HAP-1 (cell line): ENCODE data around the gene SERINC5.

ENCODE experiments used
- DNase-seq, 2 experiments: peaks; one replicate each; pipeline ENCODE4 v3.0.0-alpha.2; 2016 to 2020; ENCODE audit warnings: low spot score in 2 of 2
- H3K27me3 ChIP-seq: fragments of 250-450 bp; sonication (Bioruptor Pico); 2 replicates; pipeline ENCODE4 v1.5.1; 2020; ENCODE audit warnings: low read depth, mild to moderate bottlenecking, moderate library complexity
- H3K36me3 ChIP-seq: fragments of 250-450 bp; sonication (Bioruptor Pico); replicated peaks from 2 replicates; pipeline ENCODE4 v1.5.1; 2020; ENCODE audit warnings: mild to moderate bottlenecking
- H3K4me1 ChIP-seq: fragments of 250-450 bp; sonication (Bioruptor Pico); 2 replicates; pipeline ENCODE4 v1.5.1; 2020; ENCODE audit warnings: mild to moderate bottlenecking
- H3K4me3 ChIP-seq: fragments of 250-450 bp; sonication (Bioruptor Pico); 2 replicates; pipeline ENCODE4 v1.5.1; 2020; ENCODE audit warnings: mild to moderate bottlenecking, moderate library complexity
- H3K9me3 ChIP-seq: fragments of 250-450 bp; sonication (Bioruptor Pico); 2 replicates; pipeline ENCODE4 v1.5.1; 2020; ENCODE audit warnings: mild to moderate bottlenecking, moderate library complexity
- in situ Hi-C: fragments of 300-500 bp; cut with MboI; formaldehyde crosslinking; loops from 3 replicates; pipeline ENCODE4 v1.14.3; 2020; ENCODE audit warnings: low sequenced_read_pairs, inconsistent platforms, mixed read lengths

SERINC5 gene

DNA sequence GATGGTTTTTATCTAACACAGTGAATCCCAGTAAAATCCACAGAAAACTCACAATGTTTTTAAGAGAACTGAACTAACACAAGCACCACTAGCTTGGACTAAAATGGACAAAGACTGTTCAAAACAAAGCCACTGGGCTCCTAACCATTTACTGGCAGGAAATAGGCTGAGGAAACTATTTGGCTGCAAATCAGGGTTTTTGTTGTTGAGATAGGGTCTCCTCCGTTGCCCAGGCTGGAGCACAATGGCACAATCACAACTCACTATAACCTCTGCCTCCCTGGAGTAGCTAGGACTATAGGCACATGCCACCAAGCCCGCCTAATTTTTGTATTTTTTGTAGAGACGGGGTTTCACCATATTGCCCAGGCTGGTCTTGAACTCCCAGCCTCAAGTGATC lies 121.0 kb downstream of the SERINC5 start:
- Histone ChIP-seq H3K36me3 (no peaks in the 10 kb centered on the region), H3K27me3 (no peaks in the 10 kb centered on the region), H3K4me1 (peaks cover 48% of the 10 kb centered on the region), H3K4me3 (no peak overlapping the region), H3K9me3 (peaks cover 2% of the 10 kb centered on the region; the same call in 1 of the 2 replicates)
- no peak for DNase-seq
- in situ Hi-C loops: no loop called here

DNA sequence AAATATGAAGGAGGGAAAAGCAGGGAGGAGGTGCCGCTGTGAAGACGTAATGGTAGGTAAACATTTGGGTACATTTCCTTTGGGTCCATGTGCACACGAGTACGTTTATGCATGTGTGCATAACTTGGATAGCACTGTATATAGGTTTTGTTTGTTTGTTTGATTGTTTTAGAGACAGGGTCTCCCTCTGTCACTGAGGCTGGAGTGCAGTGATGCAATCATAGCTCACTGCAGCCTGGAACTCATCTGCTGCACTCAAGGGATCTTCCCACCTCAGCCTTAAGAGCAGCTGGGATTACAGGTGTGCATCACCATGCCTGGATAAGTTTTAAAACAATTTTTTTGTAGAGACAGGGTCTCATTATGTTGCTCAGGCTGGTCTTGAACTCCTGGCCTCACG lies 126.7 kb downstream of the SERINC5 start:
- Histone ChIP-seq H3K9me3 (no peaks in the 10 kb centered on the region), H3K36me3 (no peaks in the 10 kb centered on the region), H3K27me3 (no peaks in the 10 kb centered on the region), H3K4me3 (no peak overlapping the region), H3K4me1 (peaks cover 20% of the 10 kb centered on the region)
- DNase-seq: no peak
- in situ Hi-C loops: no loop called here

DNA sequence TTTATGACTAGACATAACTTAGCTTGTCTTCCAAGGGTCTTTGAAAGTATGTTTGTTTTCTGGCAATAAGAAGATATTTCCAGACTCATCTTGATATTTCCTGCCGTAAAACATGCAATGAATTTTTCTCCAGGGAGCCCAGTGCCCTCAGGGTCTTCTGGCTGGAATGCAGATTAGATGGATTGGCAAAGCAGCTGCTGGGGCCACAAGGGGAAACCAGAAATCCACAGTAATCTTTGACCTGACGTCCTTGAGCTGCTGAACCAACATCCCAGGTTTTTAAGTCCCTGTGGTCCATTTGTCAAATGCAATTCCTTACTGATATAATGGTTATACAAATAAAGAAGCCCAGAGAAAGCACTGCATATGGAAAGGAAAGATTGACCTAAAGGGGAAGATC lies 127.7 kb downstream of the SERINC5 start:
- in situ Hi-C loops: no loop called here
- no peaks in the 10 kb centered on the region for H3K27me3 ChIP-seq
- no peaks in the 10 kb centered on the region for H3K9me3 ChIP-seq
- no peaks in the 10 kb centered on the region for H3K36me3 ChIP-seq
- H3K4me1 ChIP-seq: peaks cover 10% of the 10 kb centered on the region
- peak; percentile 63 to 71 for DNase-seq
- no peak overlapping the region for H3K4me3 ChIP-seq

DNA sequence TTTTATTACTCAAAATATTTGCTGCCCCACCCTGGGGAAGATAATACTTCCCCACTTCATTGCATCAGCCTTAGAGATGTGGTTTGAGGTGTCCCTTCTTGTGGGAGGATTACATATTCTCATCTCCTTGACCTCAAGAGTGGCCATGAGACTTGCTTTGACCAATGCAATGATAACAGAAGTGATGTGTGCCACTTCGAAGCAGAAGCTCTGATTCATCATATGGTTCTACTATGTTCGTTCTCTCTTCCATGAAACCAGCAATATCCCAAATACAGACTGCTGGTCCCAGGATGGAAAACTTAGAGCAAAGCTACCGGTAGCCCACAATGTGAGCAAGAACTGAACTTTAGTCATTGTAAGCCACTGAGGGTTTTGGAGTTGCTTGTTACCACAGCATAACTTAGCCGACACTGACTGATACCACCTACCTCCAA lies 128.7 kb downstream of the SERINC5 start:
- no peaks in the 10 kb centered on the region for H3K36me3 ChIP-seq
- in situ Hi-C loops: no loop called here
- H3K4me1 ChIP-seq: peaks cover 9% of the 10 kb centered on the region
- no peaks in the 10 kb centered on the region for H3K9me3 ChIP-seq
- no peaks in the 10 kb centered on the region for H3K27me3 ChIP-seq
- no peak for DNase-seq
- H3K4me3 ChIP-seq: no peak overlapping the region

DNA sequence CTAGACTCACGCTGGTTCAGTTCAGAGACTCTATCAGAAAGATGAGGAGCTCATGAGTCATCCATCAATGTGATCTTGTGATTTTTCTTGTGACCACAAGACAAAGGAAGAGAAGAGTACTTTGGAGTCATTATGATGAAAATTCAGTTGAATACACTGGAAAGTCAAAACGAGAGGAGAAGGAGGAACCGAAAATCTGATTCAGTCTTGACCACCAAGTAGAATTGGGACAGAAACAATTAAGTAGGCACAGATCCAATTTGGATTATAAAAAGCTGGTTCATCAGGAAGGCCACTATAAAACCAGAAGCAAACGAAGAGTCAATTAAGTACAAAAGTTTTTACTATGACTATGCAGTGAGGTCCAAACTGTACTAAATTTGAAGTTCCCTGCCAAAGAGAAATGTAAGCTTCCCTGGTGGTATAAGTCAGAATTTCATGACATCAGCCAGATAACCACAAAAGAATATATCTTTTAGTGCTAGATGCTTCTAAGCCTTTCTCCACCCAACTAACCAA lies 129.8 kb downstream of the SERINC5 start:
- in situ Hi-C loops: no loop called here

DNA sequence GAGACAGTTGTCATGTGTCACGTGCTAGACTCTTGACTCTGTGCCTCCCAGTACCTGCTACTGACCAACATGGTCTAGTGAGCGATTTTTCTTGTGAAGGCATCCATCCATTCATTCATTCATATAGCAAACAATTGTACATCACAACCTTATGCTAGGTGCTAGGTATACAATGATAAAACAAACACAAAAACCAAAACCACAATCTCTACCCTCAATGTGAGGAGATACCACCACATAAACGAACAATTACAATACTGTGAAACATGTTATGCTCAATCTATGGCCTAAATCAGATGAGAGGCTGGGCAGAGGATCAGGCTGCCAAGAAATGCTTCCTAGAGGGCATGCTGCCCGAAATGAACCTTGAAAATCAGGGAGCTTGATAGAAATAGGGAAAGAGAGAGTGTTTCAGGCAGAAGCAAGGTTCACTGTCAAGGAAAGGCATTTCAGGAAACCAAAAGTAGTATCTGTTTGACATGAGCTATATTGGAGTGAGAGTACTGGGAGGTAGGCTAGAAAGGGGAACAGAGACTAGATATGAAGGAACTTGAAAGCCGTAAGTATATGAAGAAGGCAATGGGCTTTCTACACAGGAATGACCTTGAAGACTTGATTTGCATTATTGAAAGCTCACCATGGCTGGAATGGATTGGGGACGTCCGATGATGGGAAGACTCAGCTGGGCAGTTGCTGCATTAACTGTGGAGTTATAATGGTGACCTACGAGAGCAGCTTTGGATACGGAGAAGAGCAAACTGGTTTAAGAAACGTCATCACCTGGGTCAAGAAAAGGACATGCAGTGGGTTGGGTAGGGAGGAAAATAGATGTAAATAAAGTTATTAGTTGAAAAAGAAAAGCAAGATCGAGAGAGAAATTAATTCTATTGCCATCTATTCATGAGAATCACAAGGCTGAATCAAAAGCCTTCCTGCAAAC lies 130.6 kb downstream of the SERINC5 start:
- Histone ChIP-seq H3K4me3 (no peak overlapping the region), H3K36me3 (no peaks in the 10 kb centered on the region), H3K4me1 (peaks cover 9% of the 10 kb centered on the region), H3K9me3 (no peaks in the 10 kb centered on the region), H3K27me3 (no peaks in the 10 kb centered on the region)
- DNase-seq: no peak
- in situ Hi-C loops: no loop called here

More for the DNA sequence above, 129.8 kb downstream of the SERINC5 start:
- H3K4me1 ChIP-seq: peaks cover 9% of the 10 kb centered on the region
- no peaks in the 10 kb centered on the region for H3K27me3 ChIP-seq
- no peak overlapping the region for H3K4me3 ChIP-seq
- no peak for DNase-seq
- H3K9me3 ChIP-seq: no peaks in the 10 kb centered on the region
- no peaks in the 10 kb centered on the region for H3K36me3 ChIP-seq

DNA sequence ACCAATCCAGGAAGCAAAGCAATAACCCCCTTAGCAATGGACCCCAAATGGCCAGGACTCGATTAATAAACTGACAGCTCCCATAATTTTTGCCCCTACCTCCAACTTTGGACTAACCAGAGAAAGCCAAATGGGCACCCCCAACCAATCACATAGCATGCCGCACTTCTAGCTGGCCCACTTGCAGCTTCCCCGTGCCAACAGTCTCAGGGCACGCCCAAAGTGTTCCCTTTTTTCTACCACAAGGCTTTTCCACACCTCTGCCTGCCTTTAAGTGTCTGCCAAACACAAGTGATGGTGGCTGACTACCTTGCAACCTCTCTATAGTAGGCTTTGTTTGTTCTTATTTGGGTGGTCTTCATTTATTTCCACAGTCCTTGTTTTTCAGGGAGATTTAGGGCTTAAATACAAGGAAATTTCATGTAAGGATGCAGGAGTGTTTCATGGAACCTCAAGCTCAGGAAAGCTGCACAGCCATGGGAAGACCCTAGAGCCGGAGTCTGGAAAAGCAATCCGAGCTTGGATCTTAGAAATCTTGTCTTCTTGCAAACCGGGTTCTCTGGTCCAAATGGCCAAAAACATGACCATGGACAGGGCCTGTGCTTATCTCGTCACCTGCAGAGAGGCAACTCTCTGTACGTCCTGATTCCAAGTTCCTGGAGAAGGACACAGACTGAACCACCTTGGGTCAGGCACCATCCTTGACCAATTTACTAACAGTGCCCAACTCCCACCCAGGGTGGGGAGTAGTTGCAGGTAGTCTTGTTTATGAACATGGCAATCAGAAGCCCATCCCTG lies 131.5 kb downstream of the SERINC5 start:
- no peak for DNase-seq
- Histone ChIP-seq H3K27me3 (no peaks in the 10 kb centered on the region), H3K4me1 (peaks cover 9% of the 10 kb centered on the region), H3K9me3 (no peaks in the 10 kb centered on the region), H3K4me3 (no peak overlapping the region), H3K36me3 (no peaks in the 10 kb centered on the region)
- in situ Hi-C loops: no loop called here

DNA sequence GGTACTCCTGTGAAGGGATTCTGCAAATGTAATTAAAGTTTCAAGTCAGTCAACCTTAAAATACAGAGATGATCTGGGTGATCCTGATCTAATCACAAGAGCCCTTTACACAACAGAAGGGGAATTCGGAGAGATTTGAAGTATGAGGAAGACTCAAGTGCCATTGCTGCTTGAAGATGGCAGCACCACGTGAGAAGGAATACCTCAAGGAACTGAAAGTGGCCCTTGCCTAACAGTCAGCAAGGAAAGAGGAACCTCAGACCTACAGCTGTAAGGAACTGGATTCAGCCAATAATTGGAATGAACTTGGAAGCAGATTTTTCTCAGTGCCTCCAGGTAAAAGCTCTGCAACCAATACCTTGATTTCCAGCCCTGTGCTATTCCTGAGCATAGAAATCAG lies 133.3 kb downstream of the SERINC5 start:
- Histone ChIP-seq H3K4me1 (no peaks in the 10 kb centered on the region), H3K36me3 (no peaks in the 10 kb centered on the region), H3K4me3 (no peak overlapping the region), H3K27me3 (no peaks in the 10 kb centered on the region), H3K9me3 (no peaks in the 10 kb centered on the region)
- DNase-seq: no peak
- in situ Hi-C loops: no loop called here

DNA sequence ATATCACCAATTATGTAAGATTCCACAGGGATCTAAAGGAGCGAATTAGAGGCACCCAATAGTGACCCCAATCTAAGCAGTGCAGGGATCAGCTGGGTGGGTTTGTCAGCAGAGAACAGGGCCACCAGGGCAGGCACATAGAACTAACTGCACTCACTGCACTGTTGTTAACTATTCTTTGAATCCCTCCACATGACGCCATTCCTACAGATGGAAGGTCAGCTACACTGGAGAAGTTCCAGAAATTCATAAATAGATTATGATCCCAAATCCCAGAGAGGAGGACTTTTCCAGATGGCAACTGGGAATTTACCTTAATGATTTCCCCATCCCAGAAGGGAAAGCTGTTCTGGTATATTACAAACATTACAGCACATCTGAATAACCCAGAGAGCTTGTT lies 136.5 kb downstream of the SERINC5 start:
- Histone ChIP-seq H3K36me3 (no peaks in the 10 kb centered on the region), H3K4me1 (no peaks in the 10 kb centered on the region), H3K4me3 (no peak overlapping the region), H3K9me3 (no peaks in the 10 kb centered on the region), H3K27me3 (no peaks in the 10 kb centered on the region)
- no peak for DNase-seq
- in situ Hi-C loops: no loop called here

DNA sequence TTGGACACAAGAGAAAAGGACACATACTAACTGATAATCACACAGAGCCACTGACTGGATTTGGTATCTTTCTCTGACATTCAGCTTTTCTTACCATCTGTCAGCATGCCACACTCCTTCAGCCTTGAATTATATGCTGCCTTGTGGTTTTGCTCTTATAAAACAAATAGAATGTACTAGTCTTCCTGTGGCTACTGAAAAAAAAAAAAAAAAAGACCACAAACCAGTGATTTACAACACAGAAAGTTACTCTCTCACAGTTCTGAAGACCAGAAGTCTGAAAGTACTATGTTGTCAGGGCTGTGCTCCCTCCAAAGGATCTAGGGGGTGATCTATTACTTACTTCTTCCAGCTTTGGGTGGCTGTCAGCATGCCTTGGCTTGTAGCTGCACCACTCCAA lies 138.4 kb downstream of the SERINC5 start:
- in situ Hi-C loops: no loop called here
- H3K9me3 ChIP-seq: no peaks in the 10 kb centered on the region
- H3K27me3 ChIP-seq: no peaks in the 10 kb centered on the region
- no peak overlapping the region for H3K4me3 ChIP-seq
- no peaks in the 10 kb centered on the region for H3K4me1 ChIP-seq
- no peaks in the 10 kb centered on the region for H3K36me3 ChIP-seq
- DNase-seq: no peak

DNA sequence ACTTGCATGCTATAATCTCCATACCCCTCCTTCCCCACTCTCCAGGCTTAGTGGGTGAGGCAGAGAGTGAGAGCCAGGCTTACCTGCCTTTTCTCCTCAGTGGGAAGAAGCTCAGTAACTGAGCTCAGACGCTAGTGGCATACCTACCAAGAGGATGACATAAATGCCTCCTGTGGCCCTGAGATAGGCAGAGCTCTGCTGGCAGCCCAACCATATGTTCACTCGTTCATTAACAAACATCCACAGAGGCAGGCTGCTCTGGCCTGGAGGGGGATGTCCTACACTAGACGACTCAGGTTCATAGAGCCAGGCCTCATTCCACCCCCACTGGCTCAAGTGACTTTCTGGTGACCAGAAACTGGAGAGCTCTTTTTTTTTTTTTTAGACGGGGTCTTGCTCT lies 139.4 kb downstream of the SERINC5 start:
- no peak overlapping the region for H3K4me3 ChIP-seq
- in situ Hi-C loops: no loop called here
- no peaks in the 10 kb centered on the region for H3K9me3 ChIP-seq
- no peaks in the 10 kb centered on the region for H3K36me3 ChIP-seq
- no peaks in the 10 kb centered on the region for H3K27me3 ChIP-seq
- H3K4me1 ChIP-seq: no peaks in the 10 kb centered on the region
- no peak for DNase-seq

DNA sequence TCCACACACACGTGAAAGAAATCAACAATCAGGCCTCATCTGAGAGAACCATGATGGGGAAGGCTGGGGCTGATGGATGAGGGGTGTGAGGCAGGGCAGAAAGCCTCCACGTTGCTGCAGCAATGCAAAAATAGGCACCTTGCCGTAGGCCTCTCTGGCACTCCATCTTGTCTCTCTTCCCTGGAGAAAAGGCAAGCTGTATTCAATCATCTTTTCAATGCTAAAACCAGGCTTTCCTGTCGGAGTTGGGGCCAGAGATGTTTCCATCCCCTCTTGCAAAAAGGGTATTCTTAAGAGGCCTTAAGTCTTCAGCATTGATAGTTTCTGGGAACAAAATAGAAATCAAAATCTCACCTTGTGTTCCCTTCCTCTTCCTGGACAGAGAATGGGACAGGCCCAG lies 139.8 kb downstream of the SERINC5 start:
- no peaks in the 10 kb centered on the region for H3K9me3 ChIP-seq
- no peaks in the 10 kb centered on the region for H3K36me3 ChIP-seq
- H3K4me3 ChIP-seq: no peak overlapping the region
- H3K27me3 ChIP-seq: no peaks in the 10 kb centered on the region
- no peak for DNase-seq
- in situ Hi-C loops: no loop called here
- H3K4me1 ChIP-seq: no peaks in the 10 kb centered on the region

DNA sequence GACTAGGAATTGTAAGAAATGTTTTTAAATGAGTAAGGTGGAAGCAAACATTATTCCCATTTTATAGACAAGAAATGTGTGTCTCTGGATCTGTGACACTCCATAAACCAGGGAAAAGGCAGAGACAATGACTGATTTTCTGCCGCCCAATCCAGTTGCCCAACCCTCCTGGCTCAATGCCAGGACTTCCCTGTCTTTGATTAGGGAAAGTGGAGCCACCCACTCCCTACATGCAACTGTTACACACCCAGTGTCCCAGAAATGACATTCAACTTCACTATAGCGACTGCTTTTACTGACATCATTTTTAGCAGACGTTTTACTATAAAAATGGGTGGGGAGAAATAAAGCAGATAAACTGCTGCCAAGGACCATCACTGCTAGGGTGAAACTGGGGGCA lies 141.0 kb downstream of the SERINC5 start:
- in situ Hi-C loops: no loop called here
- DNase-seq: no peak
- Histone ChIP-seq H3K27me3 (no peaks in the 10 kb centered on the region), H3K4me1 (no peaks in the 10 kb centered on the region), H3K36me3 (no peaks in the 10 kb centered on the region), H3K4me3 (no peak overlapping the region), H3K9me3 (no peaks in the 10 kb centered on the region)
